CD1c-positive myeloid dendritic cell (primary cell): Measurements from ENCODE around the gene PDE8A.
"Not testable (repeated sequence)": the region's sequence is repeated elsewhere in the genome, so short reads cannot be mapped to it uniquely, and the experiment has no call there.

Source experiments
- DNase-seq: peaks from one replicate; pipeline ENCODE4 v3.0.0-alpha.2; 2016; ENCODE audit errors: extremely low spot score

Gene PDE8A

GRCh38 chr15:85177042-85177515 is 195.4 kb downstream of the PDE8A start:
- DNase-seq: not testable (repeated sequence)

DNA sequence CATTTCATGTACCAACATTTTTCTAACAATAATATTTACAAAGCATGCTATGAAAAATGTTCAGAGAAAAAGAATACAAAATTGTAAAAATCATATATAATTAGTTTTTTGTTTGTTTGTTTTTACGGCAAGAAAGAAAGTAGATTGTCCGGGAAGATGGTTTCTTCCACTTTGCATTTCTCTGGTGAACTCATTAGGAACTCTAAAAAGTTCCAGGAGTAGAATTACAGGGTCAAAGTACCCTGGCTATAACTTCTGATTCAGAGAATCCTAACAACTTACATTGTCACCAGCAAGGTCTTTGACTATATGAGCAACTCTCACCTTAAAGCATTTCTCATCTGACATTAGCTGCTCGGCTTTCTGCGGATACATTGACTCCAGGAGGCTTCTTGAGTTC is 196.7 kb downstream of the PDE8A start:
- DNase-seq: no peak

- no peak for DNase-seq
Measured at GRCh38 chr15:85179700-85180099, 198.0 kb downstream of the PDE8A start.

- DNase-seq: not testable (repeated sequence)
Measured at GRCh38 chr15:85185350-85185749, 203.7 kb downstream of the PDE8A start.

GRCh38 chr15:85188171-85188577 is 206.5 kb downstream of the PDE8A start:
- DNase-seq: not testable (repeated sequence)
